CD4-positive, alpha-beta T cell (primary cell): ENCODE measurements around the gene PIP5K1B. TPM values are rescaled to one million over a fixed set of nuclear protein-coding genes. Genes with fewer than 3 reads are reported as not detected.
A peak's percentile ranks its signal among the peaks of the same experiment; 100 is the strongest.

Source experiments
- ATAC-seq: fragments of 200-7000 bp; cut with Tn5 transposase; one replicate; pipeline ENCODE4 v1.10.0; 2022; ENCODE audit warnings: mild to moderate bottlenecking; ENCODE audit not compliant: poor library complexity
- CTCF ChIA-PET: fragments of 350-600 bp; sonication (Branson Sonifier 250); formaldehyde crosslinking; loops from one replicate; lab custom pipeline; 2021; ENCODE audit warnings: antibody characterized with exemption, inconsistent platforms; lab: Charles Lee
- POLR2A ChIA-PET: fragments of 350-600 bp; sonication (Branson Sonifier 250); formaldehyde crosslinking; loops from one replicate; lab custom pipeline; 2021; ENCODE audit warnings: antibody characterized with exemption, inconsistent platforms; lab: Charles Lee
- DNase-seq, 14 experiments: peaks; one replicate each; pipeline ENCODE4 v3.0.0-alpha.2; 2013 to 2020; ENCODE audit warnings: mixed read lengths in 2 of 14
- H3K27ac ChIP-seq, 2 donors: one replicate each; pipeline versions ENCODE4 v1.5.1 to v1.7.0; 2013; ENCODE audit warnings: low read length in 2 of 2, low read depth in 1 of 2, mild to moderate bottlenecking in 1 of 2
- H3K27me3 ChIP-seq, 2 experiments: 1 replicate in 1 of 2; 2 replicates in 1 of 2; pipeline versions ENCODE4 v1.6.1 to v1.7.0; 2013; ENCODE audit warnings: low read length in 2 of 2, control low read depth in 1 of 2, mild to moderate bottlenecking in 1 of 2, moderate library complexity in 1 of 2; ENCODE audit not compliant: insufficient read depth in 2 of 2, control insufficient read depth in 1 of 2
- H3K36me3 ChIP-seq: one replicate; pipeline ENCODE4 v1.6.1; 2013; ENCODE audit warnings: low read length, control low read depth; ENCODE audit not compliant: insufficient read depth
- H3K4me1 ChIP-seq: one replicate; pipeline ENCODE4 v1.6.1; 2013; ENCODE audit warnings: low read length, control low read depth; ENCODE audit not compliant: insufficient read depth
- H3K4me3 ChIP-seq: one replicate; pipeline ENCODE4 v1.5.1; 2013; ENCODE audit warnings: mild to moderate bottlenecking, low read length, moderate library complexity
- H3K9me3 ChIP-seq, 2 experiments: 1 replicate in 1 of 2; 2 replicates in 1 of 2; pipeline versions ENCODE4 v1.6.1 to v1.7.0; 2013; ENCODE audit warnings: low read length in 2 of 2, mild to moderate bottlenecking in 2 of 2, control low read depth in 1 of 2, moderate library complexity in 1 of 2; ENCODE audit not compliant: control insufficient read depth in 1 of 2, insufficient read depth in 1 of 2
- H3K27ac Mint-ChIP-seq: one replicate; pipeline ENCODE4 v1.8.0; 2020; ENCODE audit warnings: mixed read lengths
- H3K27me3 Mint-ChIP-seq: one replicate; pipeline ENCODE4 v1.8.0; 2021; ENCODE audit warnings: mixed read lengths
- H3K36me3 Mint-ChIP-seq: one replicate; pipeline ENCODE4 v1.8.0; 2021; ENCODE audit warnings: low read depth, mixed read lengths
- H3K4me1 Mint-ChIP-seq: one replicate; pipeline ENCODE4 v1.8.0; 2021; ENCODE audit warnings: low read depth, mixed read lengths
- H3K4me3 Mint-ChIP-seq: one replicate; pipeline ENCODE4 v1.8.0; 2020; ENCODE audit warnings: mild to moderate bottlenecking, mixed read lengths
- H3K9me3 Mint-ChIP-seq: one replicate; pipeline ENCODE4 v1.8.0; 2020; ENCODE audit warnings: mixed read lengths
- CTCF ChIP-seq: fragments of 200-600 bp; IDR thresholded peaks from one replicate; pipeline ENCODE4 v1.8.0; 2022; ENCODE audit warnings: antibody characterized with exemption, mild to moderate bottlenecking
- intact Hi-C, 2 experiments: fragments of 100-400 bp; cut with DNase I in 1 of 2; cut with micrococcal nuclease in 1 of 2; formaldehyde crosslinking; loops; one replicate each; pipeline versions ENCODE4 v1.15.1 to v1.9.0; 2023 to 2025; cut with DNase I, micrococcal nuclease
- total RNA-seq, 174 experiments: library from RNA in 2 of 174; stranded (reverse) in 2 of 174; gene quantifications; one replicate each; pipeline ENCODE4 v1.2.3 and lab custom pipeline; 2021 to 2026

The PIP5K1B gene
- total RNA-seq, 2 experiments from 2014 or later = not detected

GRCh38 chr9:68991457-68991856 is 286.4 kb downstream of the PIP5K1B start:
- ChIA-PET CTCF (no interaction called here), POLR2A (no interaction called here)
- H3K36me3 Mint-ChIP-seq = no peaks in the 10 kb centered on the region
- intact Hi-C loops = loop anchor here in 1 of 2 experiments (5.0 kb wide), 1 partner anchor 209 kb away; a partner anchor contains a TSS
- no peak overlapping the region for H3K4me3 Mint-ChIP-seq
- H3K27ac Mint-ChIP-seq = no peak overlapping the region
- H3K27me3 ChIP-seq = no peaks in the 10 kb centered on the region
- H3K27me3 Mint-ChIP-seq = no peaks in the 10 kb centered on the region
- no peak overlapping the region for H3K4me3 ChIP-seq
- no peak for TF ChIP-seq CTCF
- H3K27ac ChIP-seq = no peak overlapping the region
- H3K4me1 Mint-ChIP-seq = peaks cover 8% of the 10 kb centered on the region
- no peaks in the 10 kb centered on the region for H3K4me1 ChIP-seq
- no peaks in the 10 kb centered on the region for H3K9me3 Mint-ChIP-seq
- no peak for DNase-seq
- no peaks in the 10 kb centered on the region for H3K36me3 ChIP-seq
- H3K9me3 ChIP-seq = no peaks in the 10 kb centered on the region
- no peak for ATAC-seq

GRCh38 chr9:68995776-68996175 is 290.7 kb downstream of the PIP5K1B start:
- intact Hi-C loops = no loop called here
- H3K4me1 ChIP-seq = peaks cover 9% of the 10 kb centered on the region
- Mint-ChIP-seq H3K4me3 (no peak overlapping the region), H3K36me3 (no peaks in the 10 kb centered on the region), H3K4me1 (peaks cover 35% of the 10 kb centered on the region), H3K27me3 (no peaks in the 10 kb centered on the region), H3K9me3 (no peaks in the 10 kb centered on the region), H3K27ac (peak overlapping the region; percentile 78)
- TF ChIP-seq CTCF = no peak
- POLR2A ChIA-PET = interaction anchor here (1.4 to 1.5 kb wide), 3 partner anchors 24 to 216 kb away, joined by 3 to 4 read pairs (median 4); a partner anchor contains a TSS
- no peak for ATAC-seq
- no peak for DNase-seq
- H3K4me3 ChIP-seq = no peak overlapping the region
- no peaks in the 10 kb centered on the region for H3K36me3 ChIP-seq
- H3K27ac ChIP-seq = no peak overlapping the region
- no peaks in the 10 kb centered on the region for H3K27me3 ChIP-seq
- no peaks in the 10 kb centered on the region for H3K9me3 ChIP-seq
- CTCF ChIA-PET = interaction anchor here (0.7 kb wide), 1 partner anchor 415 kb away, joined by 3 read pairs; no protein-coding TSS in a partner anchor

GRCh38 chr9:68996462-68996861 is 291.4 kb downstream of the PIP5K1B start:
- H3K4me3 Mint-ChIP-seq = peak overlapping the region; percentile 72
- H3K36me3 Mint-ChIP-seq = no peaks in the 10 kb centered on the region
- H3K36me3 ChIP-seq = no peaks in the 10 kb centered on the region
- no peak overlapping the region for H3K27ac ChIP-seq
- ATAC-seq (peak; percentile 43), DNase-seq (peak in 2 of 14 experiments; percentile 23 to 37)
- H3K4me3 ChIP-seq = peak overlapping the region; percentile 25
- no peak for TF ChIP-seq CTCF
- H3K27ac Mint-ChIP-seq = peak overlapping the region; percentile 78
- peaks cover 35% of the 10 kb centered on the region for H3K4me1 Mint-ChIP-seq
- ChIA-PET POLR2A (interaction anchor here (1.4 to 1.5 kb wide), 3 partner anchors 23 to 217 kb away, joined by 3 to 4 read pairs (median 4); a partner anchor contains a TSS), CTCF (no interaction called here)
- no peaks in the 10 kb centered on the region for H3K9me3 Mint-ChIP-seq
- no peaks in the 10 kb centered on the region for H3K9me3 ChIP-seq
- no peaks in the 10 kb centered on the region for H3K27me3 Mint-ChIP-seq
- intact Hi-C loops = no loop called here
- H3K27me3 ChIP-seq = no peaks in the 10 kb centered on the region
- H3K4me1 ChIP-seq = peaks cover 9% of the 10 kb centered on the region
